Liver (tissue), 9 donors: ENCODE results near the gene ZNF792. TPM values are rescaled to one million over a fixed set of nuclear protein-coding genes. Genes with fewer than 3 reads are reported as not detected.
A peak's percentile ranks its signal among the peaks of the same experiment; 100 is the strongest.

Source experiments
- DNase-seq: peaks from one replicate; pipeline ENCODE4 v3.0.0-alpha.2; 2017; ENCODE audit warnings: low spot score
- H3K27ac ChIP-seq, 2 donors: one replicate each; pipeline ENCODE4 v1.7.0; 2013; ENCODE audit warnings: inconsistent platforms in 2 of 2, low read length in 2 of 2, control low read depth in 1 of 2, low read depth in 1 of 2, mild to moderate bottlenecking in 1 of 2
- H3K27me3 ChIP-seq, 4 donors: one replicate each; pipeline versions ENCODE4 v1.6.1 to v1.7.0; 2013; ENCODE audit warnings: low read length in 3 of 4, inconsistent platforms in 1 of 4, mild to moderate bottlenecking in 1 of 4, moderate library complexity in 1 of 4; ENCODE audit not compliant: control insufficient read depth in 4 of 4, insufficient read depth in 4 of 4
- H3K36me3 ChIP-seq, 4 donors: one replicate each; pipeline versions ENCODE4 v1.6.1 to v1.7.0; 2013; ENCODE audit warnings: low read length in 3 of 4, mild to moderate bottlenecking in 3 of 4, low read depth in 1 of 4, moderate library complexity in 1 of 4; ENCODE audit not compliant: control insufficient read depth in 4 of 4, insufficient read depth in 3 of 4
- H3K4me1 ChIP-seq, 4 donors: one replicate each; pipeline versions ENCODE4 v1.6.1 to v1.7.0; 2013; ENCODE audit warnings: low read length in 3 of 4, mild to moderate bottlenecking in 3 of 4, moderate library complexity in 1 of 4; ENCODE audit not compliant: control insufficient read depth in 4 of 4, insufficient read depth in 4 of 4
- H3K4me3 ChIP-seq, 3 donors: one replicate each; pipeline versions ENCODE4 v1.6.1 to v1.7.0; 2013; ENCODE audit warnings: low read length in 3 of 3, control low read depth in 1 of 3, low read depth in 1 of 3, mild to moderate bottlenecking in 1 of 3
- H3K9ac ChIP-seq, 2 donors: one replicate each; pipeline ENCODE4 v1.7.0; 2013; ENCODE audit warnings: low read length in 2 of 2, mild to moderate bottlenecking in 2 of 2, moderate library complexity in 2 of 2, control low read depth in 1 of 2, low read depth in 1 of 2
- H3K9me3 ChIP-seq, 4 donors: one replicate each; pipeline versions ENCODE4 v1.6.1 to v1.7.0; 2013; ENCODE audit warnings: low read length in 3 of 4; ENCODE audit not compliant: control insufficient read depth in 4 of 4
- CTCF ChIP-seq: fragments of 150-350 bp; IDR thresholded peaks from 2 replicates; pipeline ENCODE4 v1.5.1; 2017; ENCODE audit warnings: improper control_type of control experiment, low read depth, low read length; ENCODE audit not compliant: missing input control
- EGR1 ChIP-seq, 2 donors: IDR thresholded peaks; 2 replicates each; pipeline ENCODE4 v1.6.1; 2016 to 2018; ENCODE audit warnings: antibody characterized with exemption in 2 of 2, low read depth in 2 of 2
- FOXA1 ChIP-seq: IDR thresholded peaks from 2 replicates; pipeline ENCODE4 v1.6.1; 2016; ENCODE audit warnings: antibody characterized with exemption
- FOXA2 ChIP-seq: IDR thresholded peaks from 2 replicates; pipeline ENCODE4 v1.6.1; 2016; ENCODE audit warnings: antibody characterized with exemption
- GABPA ChIP-seq, 2 donors: IDR thresholded peaks in 1 of 2; conservative IDR thresholded peaks in 1 of 2; 2 replicates each; pipeline ENCODE4 v1.6.1; 2016; ENCODE audit warnings: antibody characterized with exemption in 2 of 2, mild to moderate bottlenecking in 1 of 2, moderate library complexity in 1 of 2
- HNF4A ChIP-seq, 2 donors: conservative IDR thresholded peaks; 2 replicates each; pipeline ENCODE4 v1.6.1; 2016; ENCODE audit warnings: antibody characterized with exemption in 2 of 2, mild to moderate bottlenecking in 2 of 2
- HNF4G ChIP-seq: IDR thresholded peaks from 2 replicates; pipeline ENCODE4 v1.6.1; 2016; ENCODE audit warnings: antibody characterized with exemption
- JUND ChIP-seq, 2 donors: IDR thresholded peaks; 2 replicates each; pipeline ENCODE4 v1.6.1; 2016; ENCODE audit warnings: antibody characterized with exemption in 2 of 2
- MAX ChIP-seq: IDR thresholded peaks from 2 replicates; pipeline ENCODE4 v1.6.1; 2016; ENCODE audit warnings: antibody characterized with exemption
- NR2F2 ChIP-seq: IDR thresholded peaks from 2 replicates; pipeline ENCODE4 v1.6.1; 2016; ENCODE audit warnings: antibody characterized with exemption
- RAD21 ChIP-seq, 2 donors: IDR thresholded peaks; 2 replicates each; pipeline ENCODE4 v1.6.1; 2016; ENCODE audit warnings: antibody characterized with exemption in 2 of 2, mild to moderate bottlenecking in 2 of 2
- REST ChIP-seq: IDR thresholded peaks from 2 replicates; pipeline ENCODE4 v1.6.1; 2016; ENCODE audit warnings: antibody characterized with exemption, mild to moderate bottlenecking
- RXRA ChIP-seq, 2 donors: IDR thresholded peaks; 2 replicates each; pipeline ENCODE4 v1.6.1; 2017 to 2018; ENCODE audit warnings: antibody characterized with exemption in 2 of 2, mild to moderate bottlenecking in 1 of 2
- SP1 ChIP-seq: IDR thresholded peaks from 2 replicates; pipeline ENCODE4 v1.6.1; 2018; ENCODE audit warnings: antibody characterized with exemption, mild to moderate bottlenecking
- TAF1 ChIP-seq: conservative IDR thresholded peaks from 2 replicates; pipeline ENCODE4 v1.6.1; 2016; ENCODE audit warnings: antibody characterized with exemption, mild to moderate bottlenecking
- YY1 ChIP-seq: IDR thresholded peaks from 2 replicates; pipeline ENCODE4 v1.6.1; 2016; ENCODE audit warnings: antibody characterized with exemption, mild to moderate bottlenecking
- WGBS: extraction: QIAGEN DNeasy Blood & Tissue Kit; methylation state at CpG from one replicate; pipeline ENCODE4 v1.1.7; 2013; 5-methylcytosine and 5-hydroxymethylcytosine counted together
- polyA plus RNA-seq, 2 donors: library from polyadenylated mRNA; stranded (reverse) in 1 of 2; unstranded in 1 of 2; fragments of 200-250 nt in 1 of 2; fragments of >200 nt in 1 of 2; fragmentation: Nextera tagmentation in 1 of 2; extraction: Ambion mirVana in 1 of 2; gene quantifications; one replicate each; pipeline versions ENCODE4 v1.2.1 to v1.2.3, GENCODE V29; 2013 to 2015
- total RNA-seq, 2 donors: library from RNA; depleted of rRNA; stranded (reverse); fragments of >200 nt; gene quantifications; one replicate each; pipeline ENCODE4 v1.2.3, GENCODE V29; 2014
- TF ChIP-seq, protein P1 (sequence below): IDR thresholded peaks from 2 replicates; pipeline ENCODE4 v1.6.1; 2016; ENCODE audit warnings: antibody characterized with exemption
- TF ChIP-seq, protein P2 (sequence below): IDR thresholded peaks from 2 replicates; pipeline ENCODE4 v1.6.1; 2016; ENCODE audit warnings: antibody characterized with exemption
- donor health status: healthy.
- donor health status: healthy.
- donor health status: healthy.
- donor health status: healthy.
- donor health status: healthy.

Gene ZNF792
- total RNA-seq (1 to 10 TPM; 4.8 to 4.9 TPM), polyA plus RNA-seq (1 to 10 TPM in 1 of 2 donors, under 1 TPM in 1; 0.65 to 1.4 TPM)

GRCh38 chr19:34963573-34964406 is at the start of gene ZNF792:
Gene ZNF792 (minus strand): TSS chr19:34964229. CDS start chr19:34963662, 567 bp downstream.
- Histone ChIP-seq H3K9me3 (peaks cover 15 to 27% (median 24%) of the 10 kb centered on the region in 4 donors), H3K27ac (peak within 1 kb of the TSS; percentile 33 to 50), H3K36me3 (peaks cover 4 to 25% (median 16%) of the 10 kb centered on the region in 4 donors), H3K4me3 (peak within 1 kb of the TSS; percentile 86 to 92 (median 87)), H3K4me1 (peaks cover 11 to 17% (median 11%) of the 10 kb centered on the region in 4 donors), H3K27me3 (no peaks in the 10 kb centered on the region), H3K9ac (peak within 1 kb of the TSS; percentile 28 to 33)
- under 1% methylated on average over 78 of the region's 78 CpGs for WGBS
- peak; percentile 54 for DNase-seq
- TF ChIP-seq FOXA2 = no peak
- peak; percentile 46 for TF ChIP-seq NR2F2
- TF ChIP-seq GABPA (IDR thresholded peaks at IDR 0.05 in 1 of 2, conservative IDR thresholded peaks at IDR 0.05 in 1 of 2) = peak; percentile 19 to 33
- no peak for TF ChIP-seq CTCF
- no peak for TF ChIP-seq HNF4A (conservative IDR thresholded peaks at IDR 0.05)
- TF ChIP-seq JUND (IDR thresholded peaks at IDR 0.05) = no peak

DNA sequence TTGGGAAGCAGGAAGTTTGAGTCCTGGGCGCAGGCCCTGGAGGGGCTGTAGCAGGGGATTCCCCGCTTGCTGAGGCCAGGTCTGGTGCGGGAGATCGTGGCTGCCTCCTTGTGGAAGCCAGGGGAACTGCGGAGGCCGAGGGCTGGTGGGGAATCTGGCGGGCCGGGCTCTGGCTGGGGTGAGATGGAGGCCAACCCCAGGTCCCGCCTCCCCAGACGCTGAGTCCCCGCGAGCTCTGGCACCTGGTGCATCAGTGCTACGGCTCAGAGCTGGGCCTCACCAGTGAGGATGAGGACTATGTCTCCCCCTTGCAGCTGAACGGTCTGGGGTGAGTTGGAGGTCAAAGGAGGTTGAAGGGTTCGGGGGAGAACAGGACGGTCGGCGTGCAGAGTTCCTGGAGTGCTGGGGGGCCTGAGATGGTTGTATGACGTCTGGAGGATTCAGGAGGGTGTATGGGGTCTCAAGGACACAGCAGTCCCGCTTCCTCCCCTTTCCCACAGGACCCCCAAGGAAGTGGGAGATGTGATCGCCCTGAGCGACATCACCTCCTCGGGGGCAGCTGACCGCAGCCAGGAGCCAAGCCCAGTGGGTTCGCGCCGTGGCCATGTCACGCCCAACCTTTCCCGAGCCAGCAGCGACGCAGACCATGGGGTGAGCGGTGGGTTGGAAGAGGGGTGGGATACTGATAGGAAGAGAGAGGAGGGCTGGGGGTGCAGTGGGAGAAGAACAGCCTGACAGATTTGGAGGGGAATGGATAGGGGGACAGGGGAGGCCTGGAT is 49.2 kb upstream of the ZNF792 start:
- no peak overlapping the region for H3K9ac ChIP-seq
- 51% methylated on average over 32 of the region's 32 CpGs for WGBS

More for the DNA sequence above, 49.2 kb upstream of the ZNF792 start:
- TF ChIP-seq, protein P1, sequence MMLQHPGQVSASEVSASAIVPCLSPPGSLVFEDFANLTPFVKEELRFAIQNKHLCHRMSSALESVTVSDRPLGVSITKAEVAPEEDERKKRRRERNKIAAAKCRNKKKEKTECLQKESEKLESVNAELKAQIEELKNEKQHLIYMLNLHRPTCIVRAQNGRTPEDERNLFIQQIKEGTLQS = no peak
- TF ChIP-seq SP1 (no peak), RXRA (IDR thresholded peaks at IDR 0.05) (peak; percentile 14 to 57), HNF4G (no peak), FOXA1 (no peak), FOXA2 (no peak), EGR1 (IDR thresholded peaks at IDR 0.05; ENCODE audit: low read depth in 2 of 2) (no peak), CTCF (peak; percentile 99), TAF1 (no peak), JUND (IDR thresholded peaks at IDR 0.05) (no peak), GABPA (IDR thresholded peaks at IDR 0.05 in 1 of 2, conservative IDR thresholded peaks at IDR 0.05 in 1 of 2) (no peak), MAX (no peak), NR2F2 (no peak), HNF4A (conservative IDR thresholded peaks at IDR 0.05) (no peak), REST (no peak), RAD21 (IDR thresholded peaks at IDR 0.05) (peak; percentile 96 to 97), YY1 (no peak)
- TF ChIP-seq, protein P2, sequence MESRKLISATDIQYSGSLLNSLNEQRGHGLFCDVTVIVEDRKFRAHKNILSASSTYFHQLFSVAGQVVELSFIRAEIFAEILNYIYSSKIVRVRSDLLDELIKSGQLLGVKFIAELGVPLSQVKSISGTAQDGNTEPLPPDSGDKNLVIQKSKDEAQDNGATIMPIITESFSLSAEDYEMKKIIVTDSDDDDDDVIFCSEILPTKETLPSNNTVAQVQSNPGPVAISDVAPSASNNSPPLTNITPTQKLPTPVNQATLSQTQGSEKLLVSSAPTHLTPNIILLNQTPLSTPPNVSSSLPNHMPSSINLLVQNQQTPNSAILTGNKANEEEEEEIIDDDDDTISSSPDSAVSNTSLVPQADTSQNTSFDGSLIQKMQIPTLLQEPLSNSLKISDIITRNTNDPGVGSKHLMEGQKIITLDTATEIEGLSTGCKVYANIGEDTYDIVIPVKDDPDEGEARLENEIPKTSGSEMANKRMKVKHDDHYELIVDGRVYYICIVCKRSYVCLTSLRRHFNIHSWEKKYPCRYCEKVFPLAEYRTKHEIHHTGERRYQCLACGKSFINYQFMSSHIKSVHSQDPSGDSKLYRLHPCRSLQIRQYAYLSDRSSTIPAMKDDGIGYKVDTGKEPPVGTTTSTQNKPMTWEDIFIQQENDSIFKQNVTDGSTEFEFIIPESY = no peak
- Histone ChIP-seq H3K4me3 (no peak overlapping the region), H3K9me3 (no peaks in the 10 kb centered on the region), H3K27ac (no peak overlapping the region), H3K36me3 (peaks cover 0 to 10% (median 6%) of the 10 kb centered on the region in 4 donors), H3K4me1 (peaks cover 0 to 14% (median 7%) of the 10 kb centered on the region in 4 donors), H3K27me3 (no peaks in the 10 kb centered on the region)
- peak; percentile 78 for DNase-seq
